RPMI7951 (cell line): Measurements from ENCODE around the gene SLC7A1. TPM values are rescaled to one million over a fixed set of nuclear protein-coding genes. Genes with fewer than 3 reads are reported as not detected.
A peak's percentile ranks its signal among the peaks of the same experiment; 100 is the strongest.

ENCODE experiments used
- DNase-seq: peaks from one replicate; pipeline ENCODE4 v3.0.0-alpha.2; 2012; ENCODE audit warnings: low read depth
- total RNA-seq: library from RNA; depleted of rRNA; stranded (reverse); fragments of >200 nt; shearing (Covaris generic); gene quantifications from 2 replicates; pipeline ENCODE4 v1.2.3, GENCODE V29; 2014

SLC7A1 gene
- total RNA-seq, 1 experiment from 2014 or later, result 11.1 TPM

- no peak for DNase-seq
These were observed 84.2 kb downstream of the SLC7A1 start for GRCh38 chr13:29511106-29511796.

GRCh38 chr13:29510651-29511084, 84.8 kb downstream of the SLC7A1 start:
- DNase-seq, result no peak

DNA sequence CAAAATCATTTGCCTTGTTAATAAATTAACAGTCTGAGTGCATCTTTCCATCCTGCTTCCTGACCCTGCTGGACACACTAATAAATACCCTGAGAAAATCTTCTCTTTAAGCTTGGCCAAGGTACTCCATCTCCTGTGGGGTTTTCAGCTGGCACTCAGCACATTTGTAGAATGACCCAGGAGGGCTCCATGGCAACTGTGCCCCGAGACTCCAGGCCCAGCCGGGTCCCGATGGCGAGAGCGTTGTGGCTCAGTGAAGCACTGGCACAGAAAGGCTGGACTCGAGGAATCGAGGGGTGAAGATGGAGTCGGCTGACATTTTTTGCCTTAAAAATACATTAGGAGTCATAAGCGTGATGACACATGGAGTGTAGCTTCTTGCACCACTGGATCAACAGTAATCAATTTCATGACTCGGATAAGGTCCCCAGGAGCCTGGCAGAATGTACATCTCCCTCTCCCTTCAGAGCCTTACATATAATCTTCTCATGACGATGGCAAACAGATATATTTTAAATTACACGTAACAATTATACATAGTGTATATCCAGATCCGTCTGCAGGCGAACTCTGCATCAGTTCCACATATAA, 85.4 kb downstream of the SLC7A1 start:
- DNase-seq, result no peak

- DNase-seq, result no peak
These were observed 86.6 kb downstream of the SLC7A1 start for GRCh38 chr13:29508876-29509252.

GRCh38 chr13:29508130-29508875, 87.2 kb downstream of the SLC7A1 start:
- peak; percentile 72 for DNase-seq

- no peak for DNase-seq
These were observed 88.1 kb downstream of the SLC7A1 start for GRCh38 chr13:29507356-29507755.

DNA sequence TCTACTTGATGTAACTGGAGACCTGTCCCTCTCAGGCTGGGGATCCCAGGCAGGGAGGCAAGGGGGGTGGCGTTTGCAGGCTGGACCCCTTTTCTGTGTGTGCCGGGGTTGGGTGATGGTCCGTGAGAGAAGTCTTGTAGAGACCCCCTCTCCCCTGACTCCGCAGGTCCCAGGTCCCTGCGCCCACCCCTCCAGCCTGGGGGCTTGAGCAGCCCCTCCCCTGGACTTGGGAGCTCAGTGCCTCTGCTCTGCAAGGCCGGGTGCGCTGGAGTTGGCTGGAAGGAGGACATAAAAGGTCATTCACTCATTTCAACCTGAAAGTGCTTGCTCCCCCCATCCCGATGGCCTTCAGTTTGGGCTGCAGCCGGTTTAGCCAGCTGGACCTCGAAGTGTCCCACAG, 89.5 kb downstream of the SLC7A1 start:
- DNase-seq, result no peak

DNA sequence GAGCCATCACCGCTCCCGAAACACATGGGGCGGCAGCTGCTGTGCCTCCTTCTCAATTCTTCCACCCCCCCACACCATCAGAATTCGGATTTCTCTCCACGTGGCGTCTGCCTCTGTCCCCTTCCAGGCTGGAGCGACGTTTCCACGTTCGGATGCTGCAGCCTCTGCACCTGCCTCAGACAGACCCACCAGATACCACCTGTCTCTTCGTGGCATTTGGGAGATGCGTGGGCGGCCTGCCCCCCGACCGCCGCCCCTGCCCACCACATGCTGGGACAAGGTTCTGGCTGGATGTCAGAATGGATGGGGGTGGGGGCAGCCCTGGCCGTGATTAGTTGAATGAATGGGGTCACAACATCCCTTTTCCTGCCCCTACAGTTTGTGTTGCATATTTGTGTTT, 90.0 kb downstream of the SLC7A1 start:
- no peak for DNase-seq

DNA sequence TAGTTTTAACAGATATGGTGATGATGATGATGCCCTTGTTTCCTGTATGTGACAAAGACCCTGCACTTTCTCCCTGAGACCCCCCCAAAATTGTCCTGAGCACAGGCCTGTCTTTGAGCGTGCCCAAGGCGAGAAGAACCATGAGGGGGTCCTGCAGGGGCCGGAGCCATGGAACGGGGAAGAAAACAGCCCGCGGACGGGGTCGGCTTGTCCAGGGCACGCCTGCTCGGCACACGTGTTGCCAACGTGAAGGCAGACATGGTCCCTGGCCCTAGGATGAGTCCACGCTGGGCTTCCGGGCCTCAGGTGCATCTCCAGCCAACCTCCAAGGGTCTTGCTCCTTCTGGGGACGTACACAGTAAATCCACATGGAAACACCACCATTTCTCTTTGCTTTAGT, 90.8 kb downstream of the SLC7A1 start:
- no peak for DNase-seq

- peak; percentile 63 for DNase-seq
These were observed 92.2 kb downstream of the SLC7A1 start for GRCh38 chr13:29503041-29503837.

DNA sequence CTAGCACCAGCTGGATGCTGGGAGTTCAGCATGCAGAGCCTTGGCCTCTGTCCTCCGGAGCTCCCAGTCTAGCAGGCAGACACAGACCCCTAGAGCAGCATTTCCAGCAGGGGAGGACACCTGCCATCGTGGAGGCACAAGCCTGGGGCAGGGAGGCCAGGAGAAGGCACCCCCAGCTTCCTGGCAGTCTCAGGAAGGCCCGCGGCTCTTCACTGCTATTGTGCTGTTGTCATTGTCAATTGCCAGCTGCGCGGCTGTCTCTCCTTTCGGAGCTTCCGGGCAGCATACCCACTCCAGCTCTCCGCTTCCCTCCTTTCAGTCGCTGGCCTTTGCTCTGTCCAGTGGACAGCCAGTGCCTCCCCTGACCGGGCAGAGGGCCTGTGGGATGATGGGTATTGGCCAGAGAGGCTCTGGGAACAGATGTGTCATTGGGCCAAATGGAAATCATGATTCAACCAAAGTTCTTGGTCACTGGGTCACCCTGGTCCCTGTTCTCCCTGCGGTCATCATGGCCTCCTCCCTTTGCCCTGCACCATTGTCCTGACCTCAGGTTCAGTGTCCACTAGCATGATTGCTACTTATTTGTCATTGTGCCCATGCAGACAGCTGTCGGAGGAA, 93.0 kb downstream of the SLC7A1 start:
- DNase-seq, result peak; percentile 64

DNA sequence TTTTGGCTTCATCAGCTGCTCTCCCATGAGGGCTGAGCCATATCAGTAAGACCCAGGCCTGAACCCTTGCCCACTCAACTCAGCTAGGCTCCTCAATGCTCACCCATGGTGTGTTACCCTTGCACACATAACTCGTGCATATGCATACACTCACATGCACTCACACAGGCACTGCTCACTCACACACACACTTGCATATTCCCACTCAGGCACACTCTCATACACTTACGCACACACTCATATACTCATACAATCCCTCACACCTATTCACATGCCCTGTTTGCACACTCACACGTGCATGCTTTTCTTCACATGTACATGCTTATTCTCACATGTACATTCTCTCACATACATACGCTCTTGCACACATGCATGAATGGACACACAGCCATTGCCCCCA, 93.8 kb downstream of the SLC7A1 start:
- no peak for DNase-seq

DNA sequence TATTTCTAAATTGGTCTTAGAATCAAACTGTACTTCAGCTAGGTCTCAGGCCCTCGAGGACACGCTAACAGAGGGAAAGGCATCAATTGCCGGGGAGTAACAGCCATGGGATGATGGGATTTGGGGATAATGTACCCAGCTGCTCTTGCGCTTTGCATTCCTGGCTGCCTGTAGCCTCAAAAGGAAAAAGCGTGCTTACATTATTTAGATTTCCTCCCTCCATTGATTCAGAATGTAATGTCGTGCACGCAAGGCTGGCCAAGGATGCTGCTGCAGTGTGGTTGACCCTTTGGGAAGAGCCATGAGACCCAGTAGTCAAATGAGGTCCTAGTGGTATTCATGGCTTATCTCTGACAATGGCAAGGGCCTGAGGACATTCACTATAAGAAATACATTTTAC, 95.1 kb downstream of the SLC7A1 start:
- no peak for DNase-seq

DNA sequence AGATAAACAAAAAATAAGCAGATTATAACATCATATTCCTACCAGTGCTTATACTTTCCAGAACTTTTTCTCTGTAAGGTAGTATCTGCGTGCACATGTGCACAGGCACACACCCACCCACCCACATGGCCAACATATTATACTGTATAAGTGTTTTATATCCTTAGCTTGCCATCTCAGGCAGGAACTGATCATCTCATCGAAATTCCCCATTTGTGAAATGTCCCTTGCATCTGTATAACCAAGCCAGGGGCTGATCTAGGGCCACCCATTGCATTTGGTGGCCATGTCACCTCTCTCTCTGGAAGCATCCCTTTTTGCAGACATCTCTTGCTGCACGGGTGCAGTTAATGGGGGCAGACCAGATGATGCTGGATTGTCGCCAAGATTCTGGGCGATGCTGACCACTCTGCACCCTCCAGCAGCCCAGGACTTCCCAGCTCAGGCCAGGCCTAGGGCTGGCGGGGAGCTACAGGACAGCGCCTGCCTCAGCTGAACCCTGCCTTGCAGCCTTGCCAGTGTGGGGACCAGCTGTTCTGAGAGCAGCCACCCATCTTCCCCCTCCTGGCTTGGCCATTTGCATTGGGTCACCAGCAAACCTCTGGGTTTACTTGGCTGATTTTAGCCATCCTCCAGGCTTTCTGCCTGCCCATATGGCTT, 95.9 kb downstream of the SLC7A1 start:
- DNase-seq, result no peak

DNA sequence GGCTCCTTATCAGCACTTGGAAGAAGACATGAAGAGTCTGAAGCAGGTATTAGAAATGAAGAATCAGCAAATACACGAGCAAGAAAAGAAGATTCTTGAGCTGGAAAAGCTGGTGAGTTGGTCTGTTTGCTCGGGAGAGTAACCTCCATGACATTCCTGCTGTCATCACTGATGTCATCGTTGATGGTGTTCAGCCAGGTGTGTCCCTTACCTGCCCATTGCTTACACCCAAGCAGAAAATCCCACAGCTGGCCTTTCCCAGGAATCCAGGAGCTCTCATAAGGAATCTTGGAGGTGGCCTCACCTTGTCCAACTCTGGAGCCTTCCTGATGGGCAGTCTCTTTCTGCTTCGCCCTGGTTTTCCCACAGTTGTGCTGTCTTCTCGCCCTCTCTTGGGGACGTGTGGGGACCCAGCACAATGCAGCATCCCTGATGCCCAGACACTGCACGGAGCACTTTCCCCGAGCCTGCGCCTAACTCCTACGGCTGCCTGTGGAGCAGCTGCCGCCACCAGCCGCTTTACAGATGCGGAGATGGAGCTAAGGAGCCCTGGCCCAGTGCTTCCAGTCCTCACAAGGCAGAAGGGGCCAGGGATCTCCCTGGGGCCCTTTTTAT, 97.0 kb downstream of the SLC7A1 start:
- DNase-seq, result no peak

GRCh38 chr13:29497137-29497654, 98.3 kb downstream of the SLC7A1 start:
- DNase-seq, result no peak

DNA sequence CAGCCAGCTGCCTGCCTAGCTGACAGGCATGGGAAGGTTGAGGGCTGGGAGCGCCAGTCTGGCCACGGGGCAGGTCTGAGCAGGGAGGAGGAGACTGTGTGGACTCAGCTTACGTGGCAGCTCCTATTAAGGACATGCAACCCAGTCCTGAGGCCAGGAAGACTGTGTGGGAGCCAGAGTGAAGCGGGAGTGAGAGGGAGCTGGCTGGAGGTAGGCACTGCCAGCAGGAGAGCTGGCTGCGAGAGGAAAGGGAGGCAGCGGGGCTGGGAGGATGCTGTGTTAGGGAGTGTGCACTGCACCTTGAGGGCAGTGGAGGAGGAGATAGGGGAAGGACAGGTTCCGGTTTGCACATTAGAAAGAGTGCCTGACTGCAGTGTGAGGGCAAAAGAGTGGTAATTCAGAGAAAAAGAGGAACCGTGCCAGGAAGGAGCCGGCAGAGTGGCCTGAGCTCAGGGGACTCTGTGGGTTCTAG, 99.2 kb downstream of the SLC7A1 start:
- DNase-seq, result no peak

- no peak for DNase-seq
These were observed 101.0 kb downstream of the SLC7A1 start for GRCh38 chr13:29494520-29494919.

- no peak for DNase-seq
These were observed 101.7 kb downstream of the SLC7A1 start for GRCh38 chr13:29493796-29494195.

GRCh38 chr13:29491248-29491647, 104.2 kb downstream of the SLC7A1 start:
- no peak for DNase-seq

DNA sequence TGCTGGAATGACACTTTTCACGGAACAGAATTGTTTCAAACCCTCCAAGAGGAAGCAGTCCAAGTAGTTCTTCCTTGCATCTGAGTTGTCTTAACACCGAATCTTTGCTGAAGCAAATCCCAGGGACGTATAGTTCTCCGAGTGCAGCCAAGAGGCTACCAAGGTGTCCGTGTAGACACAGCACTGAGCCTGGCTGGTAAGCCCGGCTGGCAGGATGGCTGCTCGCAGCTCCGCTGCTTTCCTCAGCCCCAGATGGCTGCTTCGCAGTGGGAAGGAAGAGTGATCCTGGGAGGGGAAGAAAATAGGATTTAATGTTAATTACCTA, 105.0 kb downstream of the SLC7A1 start:
- DNase-seq, result no peak
